Subcutaneous adipose tissue (tissue), 4 donors: ENCODE results near the gene PRMT7. TPM values are rescaled to one million over a fixed set of nuclear protein-coding genes. Genes with fewer than 3 reads are reported as not detected.

Experiments used
- total RNA-seq, 4 donors: library from RNA; depleted of rRNA; stranded (reverse); fragments of >200 nt; gene quantifications; one replicate each; pipeline ENCODE4 v1.1.0, GENCODE V29; 2016
- TF ChIP-seq, protein P1 (sequence below): fragments of 450-650 bp; IDR thresholded peaks from one replicate; pipeline ENCODE4 v1.5.1; 2016; ENCODE audit warnings: low read depth, mild to moderate bottlenecking, control low read depth, antibody characterized with exemption, moderate library complexity

PRMT7 gene
- total RNA-seq, 4 donors from 2014 or later: 32.6 to 70.8 (median 55.8) TPM

DNA sequence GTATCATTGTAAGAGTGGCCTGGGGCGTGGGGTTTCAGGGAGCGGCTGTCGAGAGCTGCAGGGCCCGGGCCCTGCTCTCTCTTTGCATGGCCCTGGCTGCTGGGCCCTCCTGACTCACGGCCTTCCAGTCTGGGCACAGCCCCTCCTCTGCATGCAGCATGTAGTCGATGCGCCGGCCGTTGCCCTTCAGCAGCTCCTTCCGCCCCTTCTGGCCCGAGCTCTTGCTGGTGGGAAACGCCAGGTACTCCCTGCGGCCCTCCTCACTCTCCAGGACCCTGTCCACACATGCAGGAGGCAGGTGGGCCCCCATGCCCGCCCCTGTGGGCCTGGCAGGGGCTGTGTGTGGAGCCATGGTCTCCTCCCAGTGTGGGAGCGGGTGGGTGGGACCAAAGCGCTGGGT is 50.7 kb downstream of the PRMT7 start:
- TF ChIP-seq, protein P1, sequence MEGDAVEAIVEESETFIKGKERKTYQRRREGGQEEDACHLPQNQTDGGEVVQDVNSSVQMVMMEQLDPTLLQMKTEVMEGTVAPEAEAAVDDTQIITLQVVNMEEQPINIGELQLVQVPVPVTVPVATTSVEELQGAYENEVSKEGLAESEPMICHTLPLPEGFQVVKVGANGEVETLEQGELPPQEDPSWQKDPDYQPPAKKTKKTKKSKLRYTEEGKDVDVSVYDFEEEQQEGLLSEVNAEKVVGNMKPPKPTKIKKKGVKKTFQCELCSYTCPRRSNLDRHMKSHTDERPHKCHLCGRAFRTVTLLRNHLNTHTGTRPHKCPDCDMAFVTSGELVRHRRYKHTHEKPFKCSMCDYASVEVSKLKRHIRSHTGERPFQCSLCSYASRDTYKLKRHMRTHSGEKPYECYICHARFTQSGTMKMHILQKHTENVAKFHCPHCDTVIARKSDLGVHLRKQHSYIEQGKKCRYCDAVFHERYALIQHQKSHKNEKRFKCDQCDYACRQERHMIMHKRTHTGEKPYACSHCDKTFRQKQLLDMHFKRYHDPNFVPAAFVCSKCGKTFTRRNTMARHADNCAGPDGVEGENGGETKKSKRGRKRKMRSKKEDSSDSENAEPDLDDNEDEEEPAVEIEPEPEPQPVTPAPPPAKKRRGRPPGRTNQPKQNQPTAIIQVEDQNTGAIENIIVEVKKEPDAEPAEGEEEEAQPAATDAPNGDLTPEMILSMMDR: no peak

- TF ChIP-seq, protein P1: no peak
Observed at GRCh38 chr16:68362262-68362913, 51.6 kb downstream of the PRMT7 start.

DNA sequence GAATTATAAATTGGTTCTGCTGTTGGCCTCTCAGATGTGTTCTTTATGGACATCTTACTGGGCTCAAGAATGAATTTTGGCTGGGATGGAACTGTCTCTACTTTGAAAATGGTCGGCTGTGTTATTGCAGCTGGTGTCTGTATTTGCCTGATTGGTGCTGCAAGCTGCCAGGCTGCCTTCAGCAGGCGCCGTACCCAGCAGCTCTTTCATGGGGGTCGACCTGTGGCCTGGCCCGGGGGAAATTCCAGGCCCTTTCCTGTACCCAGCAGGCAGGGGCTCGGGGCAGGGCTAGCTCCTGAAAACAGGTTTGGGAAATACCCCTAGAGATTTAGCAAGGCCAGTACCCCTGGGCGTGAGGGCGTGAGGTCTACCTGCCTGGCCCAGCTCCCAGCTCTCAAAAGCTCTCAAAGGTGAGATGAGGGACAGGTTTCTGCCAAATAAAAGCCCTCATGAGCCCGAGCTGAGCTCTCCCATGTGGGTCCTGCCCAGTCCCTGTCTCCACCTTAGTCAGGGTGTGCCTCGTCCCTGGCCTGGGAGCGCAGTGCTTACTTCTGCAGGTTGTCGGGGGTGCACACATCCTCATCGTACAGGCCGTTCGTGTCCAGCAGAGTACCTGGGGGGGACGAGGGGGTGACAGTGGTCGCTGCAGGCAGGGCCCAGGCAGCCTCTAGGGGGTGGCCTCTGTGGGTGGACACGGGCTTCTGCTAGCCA is 52.3 kb downstream of the PRMT7 start:
- TF ChIP-seq, protein P1: no peak

DNA sequence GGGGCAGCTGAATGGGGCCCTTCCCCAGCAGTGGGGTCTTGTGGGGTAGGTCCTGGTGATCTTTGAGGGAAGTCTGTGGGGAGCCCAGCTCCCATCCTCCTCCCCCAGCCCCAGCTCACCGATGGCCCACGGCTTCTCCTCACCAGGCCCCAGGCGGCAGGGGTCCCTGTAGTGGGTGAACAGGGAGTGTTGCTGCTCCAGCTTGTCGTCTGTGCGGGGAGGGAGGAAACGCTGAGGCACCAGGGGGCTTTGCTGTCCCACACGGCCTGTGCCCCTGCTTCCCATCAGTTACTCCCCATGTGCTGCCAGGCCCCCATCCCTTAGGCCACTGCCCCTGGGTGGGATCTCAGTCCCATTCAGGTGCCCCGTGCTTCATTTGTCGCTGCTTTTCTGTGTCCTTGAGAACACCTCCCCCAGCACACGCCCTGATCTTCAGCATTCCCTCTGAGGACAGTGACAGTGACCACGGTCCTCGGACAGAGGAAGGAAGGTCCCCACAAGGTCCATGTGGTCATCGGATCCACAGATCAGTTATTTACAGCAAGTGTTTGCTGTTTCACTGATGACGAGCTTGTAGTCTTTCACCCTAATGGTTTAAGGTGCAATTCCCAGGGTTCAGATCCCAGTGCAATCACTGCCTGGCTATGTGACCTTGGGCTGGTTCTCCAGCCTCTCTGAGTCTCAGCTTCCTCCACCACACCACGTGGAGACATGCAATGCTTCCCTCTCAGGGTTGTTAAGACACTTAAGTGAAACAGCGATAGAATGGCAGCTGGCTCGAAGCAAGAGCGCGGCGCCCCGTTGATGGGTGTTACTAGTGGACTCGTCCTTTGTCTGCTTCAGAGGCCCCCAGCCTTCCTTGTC is 53.1 kb downstream of the PRMT7 start:
- TF ChIP-seq, protein P1: no peak

DNA sequence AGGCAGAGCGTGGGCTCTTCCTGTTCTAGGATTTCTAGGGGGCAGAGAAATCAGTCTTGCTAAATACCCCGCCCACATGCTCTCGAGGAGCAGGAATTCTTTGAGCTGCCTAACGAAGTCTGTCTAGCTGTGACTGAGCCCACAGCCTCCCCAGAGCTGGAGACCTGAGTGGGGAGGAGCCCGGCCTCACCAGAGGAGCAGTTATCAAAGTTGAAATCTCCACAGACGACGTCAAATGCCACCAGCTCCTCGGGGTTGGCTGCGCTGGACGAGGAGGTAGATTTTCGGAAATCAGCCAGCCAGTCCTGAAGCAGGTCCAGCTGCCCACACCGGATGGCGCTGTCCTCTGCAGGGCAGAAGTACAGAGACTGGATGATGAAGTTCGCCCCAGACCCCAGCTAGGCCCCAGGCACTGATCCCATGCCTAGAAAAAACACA is 53.8 kb downstream of the PRMT7 start:
- TF ChIP-seq, protein P1: no peak

DNA sequence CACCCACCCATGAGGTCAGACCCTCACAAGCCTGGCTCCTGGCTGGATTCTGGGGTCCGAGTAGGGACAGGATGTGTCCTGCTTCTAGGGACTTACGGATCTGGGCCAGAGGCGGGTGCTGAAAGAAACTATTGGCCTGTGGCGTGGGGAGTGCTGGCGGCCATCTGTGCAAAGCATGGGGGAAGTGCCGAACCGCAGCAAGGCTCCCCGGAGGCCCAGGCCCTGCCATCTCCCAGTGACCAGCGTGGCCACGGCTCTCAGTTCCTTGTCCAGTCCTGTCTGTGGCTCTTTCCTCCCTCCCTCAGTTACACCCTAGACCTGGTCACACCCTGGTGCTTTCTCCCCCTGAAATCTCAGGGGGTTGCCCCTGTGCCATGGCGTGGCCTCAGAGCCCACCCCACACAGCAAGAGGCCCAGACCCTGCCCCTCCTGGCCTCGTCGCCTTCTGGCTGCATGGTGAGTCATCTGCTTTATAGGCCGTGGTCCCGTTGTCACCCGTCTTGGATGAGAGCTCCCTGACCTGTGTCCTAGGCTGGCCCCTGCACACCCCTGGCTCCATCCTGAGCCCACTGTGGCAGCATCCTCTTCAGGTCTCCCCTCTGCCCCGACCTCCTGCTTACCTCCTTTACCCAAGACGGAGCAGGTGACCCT is 54.5 kb downstream of the PRMT7 start:
- TF ChIP-seq, protein P1: no peak
